ENCODE results near the gene PLCXD3. TPM values are rescaled to one million over a fixed set of nuclear protein-coding genes. Genes with fewer than 3 reads are reported as not detected.
"Not testable (repeated sequence)": the region's sequence is repeated elsewhere in the genome, so short reads cannot be mapped to it uniquely, and the experiment has no call there.

The PLCXD3 gene
- total RNA-seq, 2 experiments from 2014 or later, result not detected

DNA sequence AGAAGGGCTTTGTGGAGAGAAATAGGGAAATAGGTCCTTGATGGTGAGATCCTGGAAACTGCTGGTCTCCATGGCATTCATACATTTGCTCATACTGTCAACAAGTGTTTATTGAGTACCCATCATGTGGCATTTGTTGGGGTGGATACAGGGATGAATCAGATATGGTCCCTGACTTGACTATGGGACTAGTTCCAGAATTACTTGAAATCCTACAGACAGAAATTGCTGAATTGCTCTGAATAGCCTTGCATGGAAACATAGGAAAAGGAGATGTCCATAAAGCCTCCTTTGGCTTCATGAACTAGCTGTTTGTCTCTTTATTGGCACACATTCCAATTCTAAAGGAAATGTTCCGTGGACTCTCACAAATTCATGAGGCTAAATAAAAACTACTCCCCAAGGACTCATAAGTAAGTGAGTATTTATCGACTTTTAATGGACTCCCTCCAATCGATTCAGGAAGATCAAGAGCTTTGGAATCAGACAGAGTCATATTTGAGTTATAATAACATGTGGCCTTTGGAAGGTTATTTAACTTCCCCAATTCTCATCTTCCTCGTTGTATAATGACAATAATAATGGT, 174.7 kb downstream of the PLCXD3 start:
- no peaks in the 10 kb centered on the region for H3K4me1 Mint-ChIP-seq (ENCODE audit: low read depth)
- ChIA-PET POLR2A (no interaction called here), CTCF (no interaction called here)
- DNase-seq (no peak), ATAC-seq (no peak)
- H3K27ac Mint-ChIP-seq, result no peak overlapping the region
- no peak overlapping the region for H3K4me3 Mint-ChIP-seq
- no peaks in the 10 kb centered on the region for H3K27me3 Mint-ChIP-seq (ENCODE audit: low read depth)
- H3K36me3 Mint-ChIP-seq (ENCODE audit: low read depth), result no peaks in the 10 kb centered on the region
- peaks cover 4% of the 10 kb centered on the region for H3K9me3 Mint-ChIP-seq (ENCODE audit: insufficient read depth)

DNA sequence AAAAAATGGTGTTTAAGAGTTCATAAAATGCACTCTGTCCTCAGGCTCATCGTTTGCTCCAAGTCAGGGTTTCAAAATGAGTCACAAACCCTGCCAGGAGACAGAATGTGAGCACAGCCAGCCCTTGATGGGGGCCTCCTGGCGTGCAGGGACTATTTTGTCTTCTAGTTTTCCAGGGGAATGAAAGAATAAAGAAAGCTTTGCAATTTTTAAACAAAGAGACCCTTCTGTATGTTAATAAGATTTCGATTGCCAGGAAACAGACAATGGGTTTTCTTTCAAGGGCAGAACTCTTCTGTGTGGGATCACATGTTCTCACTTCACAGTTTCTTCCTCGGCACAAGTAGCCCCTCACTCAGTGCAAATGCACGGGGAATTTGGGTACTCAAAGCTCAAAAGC, 175.6 kb downstream of the PLCXD3 start:
- CTCF ChIA-PET, result no interaction called here
- H3K36me3 Mint-ChIP-seq (ENCODE audit: low read depth), result no peaks in the 10 kb centered on the region
- DNase-seq, result no peak

DNA sequence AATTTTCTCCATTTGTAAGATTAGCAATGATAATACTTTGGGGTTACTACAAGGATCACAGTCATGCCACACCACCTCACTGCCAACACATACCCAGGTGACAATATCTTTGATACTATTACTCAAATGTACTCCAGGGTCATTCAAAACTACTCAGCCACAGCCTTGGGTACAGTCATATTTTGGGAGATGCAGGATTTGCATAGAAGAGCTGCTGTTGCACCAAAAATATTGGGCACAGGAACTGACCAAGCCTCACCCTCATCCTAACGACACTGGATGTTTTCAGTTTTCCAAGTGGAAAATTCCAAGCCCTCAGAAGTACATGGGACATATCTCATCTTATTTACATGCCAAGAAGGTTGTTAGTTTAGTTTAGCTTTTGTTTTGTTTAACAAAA, 176.2 kb downstream of the PLCXD3 start:
- Mint-ChIP-seq H3K27ac (no peak overlapping the region), H3K4me3 (no peak overlapping the region), H3K9me3 (ENCODE audit: insufficient read depth) (peaks cover 4% of the 10 kb centered on the region), H3K4me1 (ENCODE audit: low read depth) (no peaks in the 10 kb centered on the region), H3K27me3 (ENCODE audit: low read depth) (no peaks in the 10 kb centered on the region), H3K36me3 (ENCODE audit: low read depth) (no peaks in the 10 kb centered on the region)
- POLR2A ChIA-PET, result no interaction called here
- CTCF ChIA-PET, result no interaction called here
- no peak for ATAC-seq
- no peak for DNase-seq

More for the DNA sequence above, 175.6 kb downstream of the PLCXD3 start:
- no peak for ATAC-seq
- Mint-ChIP-seq H3K9me3 (ENCODE audit: insufficient read depth) (peaks cover 4% of the 10 kb centered on the region), H3K27ac (no peak overlapping the region), H3K4me3 (no peak overlapping the region), H3K27me3 (ENCODE audit: low read depth) (no peaks in the 10 kb centered on the region), H3K4me1 (ENCODE audit: low read depth) (no peaks in the 10 kb centered on the region)
- POLR2A ChIA-PET, result no interaction called here

DNA sequence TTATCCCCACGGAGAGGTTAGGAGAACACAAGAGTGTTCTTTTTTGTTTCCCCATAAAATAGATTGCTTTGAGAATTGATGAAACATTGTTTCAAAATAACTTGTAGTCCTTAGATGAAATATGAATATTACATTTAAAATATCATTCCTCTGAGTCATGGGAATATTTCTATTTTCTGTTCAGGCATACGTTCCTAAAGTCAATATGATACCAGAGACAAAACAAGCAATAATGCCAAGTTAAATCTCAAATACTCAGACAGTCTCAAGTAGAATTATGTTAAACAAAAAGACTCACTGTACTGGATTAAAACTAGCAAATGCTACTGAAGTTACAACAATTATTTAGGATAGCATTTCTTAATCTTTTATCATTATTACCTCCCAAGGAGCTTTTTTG, 185.3 kb downstream of the PLCXD3 start:
- H3K4me1 Mint-ChIP-seq (ENCODE audit: low read depth), result no peaks in the 10 kb centered on the region
- no peak overlapping the region for H3K27ac Mint-ChIP-seq

DNA sequence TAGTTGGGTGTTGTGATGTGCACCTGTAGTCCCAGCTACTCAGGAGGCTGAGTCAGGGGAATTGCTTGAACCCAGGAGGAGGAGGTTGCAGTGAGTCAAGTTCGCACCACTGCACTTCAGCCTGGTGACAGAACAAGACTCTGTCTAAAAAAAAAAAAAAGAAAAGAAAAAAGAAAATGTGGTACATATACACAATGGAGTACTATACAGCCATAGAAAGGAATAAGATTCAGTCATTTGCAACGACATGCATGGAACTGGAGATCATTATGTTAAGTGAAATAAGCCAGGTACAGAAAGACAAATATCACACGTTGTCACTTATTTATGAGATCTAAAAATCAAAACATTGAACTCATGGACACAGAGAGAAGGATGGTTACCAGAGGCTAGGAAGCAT, 187.6 kb downstream of the PLCXD3 start:
- H3K4me1 Mint-ChIP-seq (ENCODE audit: low read depth); H3K36me3 Mint-ChIP-seq (ENCODE audit: low read depth); ATAC-seq; H3K9me3 Mint-ChIP-seq (ENCODE audit: insufficient read depth); DNase-seq; H3K27me3 Mint-ChIP-seq (ENCODE audit: low read depth); CTCF ChIA-PET; POLR2A ChIA-PET; H3K27ac Mint-ChIP-seq; H3K4me3 Mint-ChIP-seq: not testable (repeated sequence)

More for the DNA sequence above, 185.3 kb downstream of the PLCXD3 start:
- CTCF ChIA-PET, result no interaction called here
- POLR2A ChIA-PET, result no interaction called here
- Mint-ChIP-seq H3K36me3 (ENCODE audit: low read depth) (no peaks in the 10 kb centered on the region), H3K27me3 (ENCODE audit: low read depth) (no peaks in the 10 kb centered on the region), H3K9me3 (ENCODE audit: insufficient read depth) (no peaks in the 10 kb centered on the region), H3K4me3 (no peak overlapping the region)
- ATAC-seq (no peak), DNase-seq (no peak)

DNA sequence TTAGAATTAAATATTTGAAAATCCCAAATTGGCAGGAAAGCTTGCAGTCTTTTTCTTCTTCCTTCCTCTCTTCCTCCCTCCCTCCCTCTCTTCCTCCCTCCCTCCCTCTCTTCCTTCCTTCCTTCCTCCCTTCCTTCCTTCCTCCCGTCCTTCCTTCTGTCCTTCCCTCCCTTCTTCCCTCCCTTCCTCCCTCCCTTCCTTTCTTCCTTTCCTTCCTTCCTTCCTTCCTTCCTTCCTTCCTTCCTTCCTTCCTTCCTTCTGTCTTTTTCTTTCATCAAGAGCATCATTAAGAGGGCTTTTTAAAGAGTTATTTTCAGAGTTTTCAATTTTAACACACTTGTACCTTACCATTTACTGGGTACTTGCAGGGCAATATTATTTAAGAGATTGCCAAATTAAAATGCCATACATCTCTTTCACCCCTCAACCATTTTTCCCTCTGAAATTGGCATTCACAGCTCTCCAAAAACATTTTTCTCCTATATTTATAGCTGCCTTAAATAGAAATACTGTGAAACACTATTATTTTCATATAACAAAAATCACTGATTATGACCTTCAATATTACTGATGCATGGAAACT, 197.8 kb downstream of the PLCXD3 start:
- POLR2A ChIA-PET, result no interaction called here
- no peaks in the 10 kb centered on the region for H3K36me3 Mint-ChIP-seq (ENCODE audit: low read depth)
- CTCF ChIA-PET, result no interaction called here
- no peak overlapping the region for H3K27ac Mint-ChIP-seq
- ATAC-seq (no peak), DNase-seq (no peak)
- no peaks in the 10 kb centered on the region for H3K27me3 Mint-ChIP-seq (ENCODE audit: low read depth)
- no peaks in the 10 kb centered on the region for H3K4me1 Mint-ChIP-seq (ENCODE audit: low read depth)
- no peak overlapping the region for H3K4me3 Mint-ChIP-seq
- H3K9me3 Mint-ChIP-seq (ENCODE audit: insufficient read depth), result no peaks in the 10 kb centered on the region

DNA sequence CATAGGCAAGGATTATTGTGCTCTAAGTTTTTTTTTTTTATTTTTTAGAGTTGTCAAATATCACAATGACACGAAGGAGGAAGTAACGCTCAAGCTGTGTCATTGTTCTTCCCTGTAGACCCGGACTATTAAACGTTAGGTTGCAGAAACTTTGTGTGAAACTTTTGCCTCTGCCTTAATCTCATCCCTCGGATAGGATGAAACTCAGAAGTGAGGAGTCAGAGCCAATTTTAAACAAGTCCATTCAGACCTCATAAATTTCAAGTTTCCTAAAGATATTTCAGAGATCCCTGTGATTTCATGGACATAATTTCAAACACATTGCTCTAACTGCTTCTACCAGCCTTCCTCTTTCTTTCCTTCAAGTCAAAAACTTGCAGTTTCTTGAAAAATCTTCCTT, 198.3 kb downstream of the PLCXD3 start:
- Mint-ChIP-seq H3K4me1 (ENCODE audit: low read depth) (no peaks in the 10 kb centered on the region), H3K36me3 (ENCODE audit: low read depth) (no peaks in the 10 kb centered on the region), H3K27ac (no peak overlapping the region), H3K27me3 (ENCODE audit: low read depth) (no peaks in the 10 kb centered on the region), H3K4me3 (no peak overlapping the region), H3K9me3 (ENCODE audit: insufficient read depth) (no peaks in the 10 kb centered on the region)
- ATAC-seq (no peak), DNase-seq (no peak)
- CTCF ChIA-PET, result no interaction called here
- POLR2A ChIA-PET, result no interaction called here

DNA sequence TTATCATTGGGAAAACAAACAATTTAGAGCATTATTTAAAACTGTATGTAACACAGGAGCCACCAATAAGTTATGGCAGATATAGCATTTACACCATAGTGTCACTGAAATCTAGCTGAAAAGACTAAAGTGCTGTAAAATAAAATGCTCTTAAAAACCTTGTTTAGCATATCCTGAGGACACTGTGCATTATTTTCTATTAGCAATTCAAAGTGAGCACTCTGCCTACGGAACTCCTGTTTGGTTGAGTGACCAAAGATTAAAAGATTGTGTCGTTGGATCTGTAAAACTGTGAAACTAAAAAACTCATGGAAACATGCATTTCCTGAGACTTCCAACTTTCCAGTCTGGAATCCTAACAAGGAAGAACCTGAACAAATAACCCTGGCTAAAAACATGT, 201.1 kb downstream of the PLCXD3 start:
- no peak for DNase-seq
- H3K4me3 Mint-ChIP-seq, result no peak overlapping the region
- no peaks in the 10 kb centered on the region for H3K27me3 Mint-ChIP-seq (ENCODE audit: low read depth)
- CTCF ChIA-PET, result no interaction called here
- H3K36me3 Mint-ChIP-seq (ENCODE audit: low read depth), result no peaks in the 10 kb centered on the region
- no peaks in the 10 kb centered on the region for H3K9me3 Mint-ChIP-seq (ENCODE audit: insufficient read depth)
- POLR2A ChIA-PET, result no interaction called here
- H3K27ac Mint-ChIP-seq, result no peak overlapping the region
- ATAC-seq, result no peak
- H3K4me1 Mint-ChIP-seq (ENCODE audit: low read depth), result no peaks in the 10 kb centered on the region

DNA sequence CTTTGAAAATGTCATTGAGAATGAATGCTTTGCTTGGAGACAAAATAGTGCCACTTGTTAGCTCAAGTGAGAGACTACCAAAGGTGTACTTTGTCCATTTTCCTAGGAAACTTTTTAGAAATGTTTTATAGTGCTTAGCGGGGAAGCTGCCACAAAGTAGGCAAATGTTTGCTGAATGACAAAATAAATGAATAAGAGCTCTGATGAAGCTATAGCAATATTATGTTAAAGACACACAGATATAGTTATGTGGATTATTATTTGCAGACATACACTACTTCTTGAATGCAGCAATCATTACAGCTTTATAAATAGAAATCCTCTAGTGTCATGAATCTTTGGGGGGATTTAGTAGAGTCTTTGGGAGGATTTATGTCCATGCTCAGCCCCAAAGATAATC, 204.4 kb downstream of the PLCXD3 start:
- no peaks in the 10 kb centered on the region for H3K4me1 Mint-ChIP-seq (ENCODE audit: low read depth)
- H3K4me3 Mint-ChIP-seq, result no peak overlapping the region
- POLR2A ChIA-PET, result no interaction called here
- H3K36me3 Mint-ChIP-seq (ENCODE audit: low read depth), result no peaks in the 10 kb centered on the region
- no peak for ATAC-seq
- no peak overlapping the region for H3K27ac Mint-ChIP-seq
- H3K9me3 Mint-ChIP-seq (ENCODE audit: insufficient read depth), result no peaks in the 10 kb centered on the region
- no peaks in the 10 kb centered on the region for H3K27me3 Mint-ChIP-seq (ENCODE audit: low read depth)
- no peak for DNase-seq
- CTCF ChIA-PET, result no interaction called here

DNA sequence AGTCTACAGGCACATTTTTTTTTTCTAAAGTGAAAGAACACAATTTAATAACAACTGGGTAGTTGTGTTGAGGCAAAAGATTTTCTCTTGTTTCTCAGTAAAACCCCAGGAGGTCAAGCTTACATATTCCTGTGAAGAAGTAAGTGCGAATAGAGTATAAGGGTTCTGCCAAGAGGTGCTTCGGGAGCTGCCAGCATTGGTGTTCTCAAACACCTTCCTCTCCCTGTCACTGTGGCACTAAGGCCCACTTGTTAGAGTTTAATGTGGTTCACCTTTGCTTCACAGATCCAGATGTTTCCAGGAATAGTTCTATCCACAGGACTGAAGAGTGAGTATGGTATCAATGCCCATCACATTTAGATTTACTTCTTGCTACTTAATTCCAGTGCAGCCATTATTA, 205.3 kb downstream of the PLCXD3 start:
- H3K9me3 Mint-ChIP-seq (ENCODE audit: insufficient read depth), result no peaks in the 10 kb centered on the region
- no peak overlapping the region for H3K4me3 Mint-ChIP-seq
- H3K27me3 Mint-ChIP-seq (ENCODE audit: low read depth), result no peaks in the 10 kb centered on the region
- ChIA-PET CTCF (no interaction called here), POLR2A (no interaction called here)
- no peaks in the 10 kb centered on the region for H3K4me1 Mint-ChIP-seq (ENCODE audit: low read depth)
- H3K27ac Mint-ChIP-seq, result no peak overlapping the region
- no peaks in the 10 kb centered on the region for H3K36me3 Mint-ChIP-seq (ENCODE audit: low read depth)
- no peak for ATAC-seq
- no peak for DNase-seq

DNA sequence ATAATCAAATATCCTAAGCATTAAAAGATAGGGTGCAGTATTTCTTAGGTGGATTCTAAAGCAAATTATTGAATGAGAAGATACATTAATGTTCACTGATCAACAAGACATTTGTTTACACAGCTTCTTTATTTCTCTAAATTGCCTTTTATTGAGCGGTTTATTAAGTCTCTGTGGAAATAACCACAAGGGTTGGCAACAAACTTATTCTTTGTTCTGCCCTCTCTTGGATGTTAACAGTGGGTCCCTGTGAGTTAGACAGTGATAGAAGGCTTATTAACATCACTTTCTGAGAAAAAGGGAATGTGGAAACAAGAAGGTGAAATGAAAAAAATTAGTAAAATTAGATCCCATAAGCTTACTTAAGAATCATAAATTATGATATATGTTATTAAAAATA, 214.3 kb downstream of the PLCXD3 start:
- Mint-ChIP-seq H3K36me3 (ENCODE audit: low read depth) (no peaks in the 10 kb centered on the region), H3K27ac (no peak overlapping the region), H3K27me3 (ENCODE audit: low read depth) (no peaks in the 10 kb centered on the region), H3K4me1 (ENCODE audit: low read depth) (no peaks in the 10 kb centered on the region), H3K4me3 (no peak overlapping the region), H3K9me3 (ENCODE audit: insufficient read depth) (no peaks in the 10 kb centered on the region)
- DNase-seq (no peak), ATAC-seq (no peak)
- CTCF ChIA-PET, result no interaction called here
- POLR2A ChIA-PET, result no interaction called here

DNA sequence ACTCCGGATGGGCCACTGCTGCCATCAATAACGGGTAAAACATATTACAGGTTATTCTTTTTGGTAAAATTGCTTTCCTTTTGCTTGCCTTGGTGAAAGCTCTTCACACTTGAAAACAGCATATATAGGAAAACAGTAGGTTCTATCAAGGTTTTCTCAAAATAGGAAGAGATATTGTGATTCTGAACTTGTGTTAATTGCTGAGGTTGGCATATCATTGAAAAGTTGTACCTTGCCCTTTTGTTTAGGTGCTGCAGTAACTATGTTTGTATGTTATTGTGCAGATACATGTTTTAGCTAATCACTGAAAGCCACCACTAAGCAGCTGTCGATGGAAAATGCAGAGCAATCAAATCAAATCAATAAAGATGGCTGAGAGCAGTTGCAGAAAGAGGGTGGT, 219.1 kb downstream of the PLCXD3 start:
- DNase-seq (no peak), ATAC-seq (no peak)
- no peaks in the 10 kb centered on the region for H3K9me3 Mint-ChIP-seq (ENCODE audit: insufficient read depth)
- no peaks in the 10 kb centered on the region for H3K27me3 Mint-ChIP-seq (ENCODE audit: low read depth)
- CTCF ChIA-PET, result no interaction called here
- no peaks in the 10 kb centered on the region for H3K36me3 Mint-ChIP-seq (ENCODE audit: low read depth)
- no peaks in the 10 kb centered on the region for H3K4me1 Mint-ChIP-seq (ENCODE audit: low read depth)
- POLR2A ChIA-PET, result no interaction called here
- no peak overlapping the region for H3K4me3 Mint-ChIP-seq
- no peak overlapping the region for H3K27ac Mint-ChIP-seq

DNA sequence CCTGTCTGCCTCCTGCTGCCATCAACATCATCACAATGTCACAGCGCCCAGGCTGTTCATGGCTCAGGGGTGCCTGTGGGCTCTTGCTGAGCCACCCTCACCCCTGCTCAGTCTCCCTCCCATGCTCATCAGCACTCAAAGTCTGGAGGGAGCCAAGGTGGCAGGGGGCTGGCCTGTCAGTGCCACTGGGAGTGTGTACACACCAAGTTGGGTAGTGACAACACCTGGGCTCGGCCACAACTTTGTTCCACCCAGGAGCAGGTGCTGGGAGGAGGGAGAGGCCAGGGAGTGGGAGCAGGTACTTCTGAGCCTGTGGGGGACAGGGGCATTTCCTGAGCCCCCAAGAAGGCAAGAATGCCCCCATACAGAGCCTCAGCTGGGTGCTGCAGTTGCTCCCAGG, 219.6 kb downstream of the PLCXD3 start:
- no peaks in the 10 kb centered on the region for H3K4me1 Mint-ChIP-seq (ENCODE audit: low read depth)
- H3K27ac Mint-ChIP-seq, result no peak overlapping the region
- no peaks in the 10 kb centered on the region for H3K36me3 Mint-ChIP-seq (ENCODE audit: low read depth)
- CTCF ChIA-PET, result no interaction called here
- H3K27me3 Mint-ChIP-seq (ENCODE audit: low read depth), result no peaks in the 10 kb centered on the region
- POLR2A ChIA-PET, result no interaction called here
- no peak overlapping the region for H3K4me3 Mint-ChIP-seq
- H3K9me3 Mint-ChIP-seq (ENCODE audit: insufficient read depth), result no peaks in the 10 kb centered on the region
- ATAC-seq (no peak), DNase-seq (no peak)
